ENCODE data around the gene IQGAP2. TPM values are rescaled to one million over a fixed set of nuclear protein-coding genes. Genes with fewer than 3 reads are reported as not detected.

The IQGAP2 gene
- total RNA-seq, 6 donors from 2014 or later: 24.3 to 57.6 (median 28.9) TPM

- DNase-seq (no peak), ATAC-seq (ENCODE audit: low FRiP score in 2 of 2) (no peak)
- Histone ChIP-seq H3K27ac (no peak overlapping the region), H3K4me3 (no peak overlapping the region), H3K36me3 (peaks cover 0 to 9% (median 0%) of the 10 kb centered on the region in 4 donors), H3K9me3 (no peaks in the 10 kb centered on the region), H3K27me3 (no peaks in the 10 kb centered on the region), H3K4me1 (no peaks in the 10 kb centered on the region)
- TF ChIP-seq, protein P1, sequence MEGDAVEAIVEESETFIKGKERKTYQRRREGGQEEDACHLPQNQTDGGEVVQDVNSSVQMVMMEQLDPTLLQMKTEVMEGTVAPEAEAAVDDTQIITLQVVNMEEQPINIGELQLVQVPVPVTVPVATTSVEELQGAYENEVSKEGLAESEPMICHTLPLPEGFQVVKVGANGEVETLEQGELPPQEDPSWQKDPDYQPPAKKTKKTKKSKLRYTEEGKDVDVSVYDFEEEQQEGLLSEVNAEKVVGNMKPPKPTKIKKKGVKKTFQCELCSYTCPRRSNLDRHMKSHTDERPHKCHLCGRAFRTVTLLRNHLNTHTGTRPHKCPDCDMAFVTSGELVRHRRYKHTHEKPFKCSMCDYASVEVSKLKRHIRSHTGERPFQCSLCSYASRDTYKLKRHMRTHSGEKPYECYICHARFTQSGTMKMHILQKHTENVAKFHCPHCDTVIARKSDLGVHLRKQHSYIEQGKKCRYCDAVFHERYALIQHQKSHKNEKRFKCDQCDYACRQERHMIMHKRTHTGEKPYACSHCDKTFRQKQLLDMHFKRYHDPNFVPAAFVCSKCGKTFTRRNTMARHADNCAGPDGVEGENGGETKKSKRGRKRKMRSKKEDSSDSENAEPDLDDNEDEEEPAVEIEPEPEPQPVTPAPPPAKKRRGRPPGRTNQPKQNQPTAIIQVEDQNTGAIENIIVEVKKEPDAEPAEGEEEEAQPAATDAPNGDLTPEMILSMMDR (IDR thresholded peaks at IDR 0.05): no peak
- TF ChIP-seq POLR2AphosphoS5 (IDR thresholded peaks at IDR 0.05): no peak
- TF ChIP-seq POLR2A (IDR thresholded peaks at IDR 0.05): no peak
- 50 to 70% methylated on average over 6 of the region's 6 CpGs for WGBS, 2 donors
These were observed 254.7 kb downstream of the IQGAP2 start for GRCh38 chr5:76657683-76658311.

DNA sequence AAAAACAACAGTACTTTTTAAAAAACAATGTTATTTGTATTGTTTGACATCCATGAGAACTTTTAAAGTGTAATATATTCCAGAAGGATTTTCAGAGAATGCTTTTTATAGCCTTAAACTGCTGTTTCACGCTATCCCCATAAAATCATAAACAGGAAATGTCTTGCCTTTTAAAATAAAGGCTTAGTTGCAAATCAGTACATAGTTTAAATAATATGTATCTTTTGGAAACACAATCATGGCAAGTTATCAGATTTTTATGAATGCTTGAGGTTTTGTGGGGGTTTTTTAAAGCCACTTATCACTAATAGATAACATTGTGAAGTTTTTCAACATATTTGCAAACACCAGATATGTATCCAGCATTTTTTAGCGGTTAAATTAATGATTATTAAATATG, 257.3 kb downstream of the IQGAP2 start:
- DNase-seq: no peak
- TF ChIP-seq POLR2A (IDR thresholded peaks at IDR 0.05) (no peak), EP300 (IDR thresholded peaks at IDR 0.05) (no peak), POLR2AphosphoS5 (IDR thresholded peaks at IDR 0.05) (no peak)
- TF ChIP-seq, protein P1 (IDR thresholded peaks at IDR 0.05): no peak
- no peaks in the 10 kb centered on the region for H3K27me3 ChIP-seq
- H3K9me3 ChIP-seq: no peaks in the 10 kb centered on the region
- WGBS, 2 donors: 53 to 68% methylated on average over 2 of the region's 2 CpGs
- H3K4me1 ChIP-seq: no peaks in the 10 kb centered on the region
- ATAC-seq (ENCODE audit: low FRiP score in 2 of 2): no peak
- peaks cover 0 to 6% (median 0%) of the 10 kb centered on the region in 4 donors for H3K36me3 ChIP-seq
- H3K4me3 ChIP-seq: no peak overlapping the region
- H3K27ac ChIP-seq: no peak overlapping the region

GRCh38 chr5:76662521-76662920, 259.4 kb downstream of the IQGAP2 start:
- no peak overlapping the region for H3K27ac ChIP-seq
- no peaks in the 10 kb centered on the region for H3K4me1 ChIP-seq
- no peak overlapping the region for H3K4me3 ChIP-seq
- TF ChIP-seq POLR2A (IDR thresholded peaks at IDR 0.05): no peak
- TF ChIP-seq, protein P1 (IDR thresholded peaks at IDR 0.05): no peak
- no peak for TF ChIP-seq POLR2AphosphoS5 (IDR thresholded peaks at IDR 0.05)
- TF ChIP-seq EP300 (IDR thresholded peaks at IDR 0.05): no peak
- peaks cover 0 to 6% (median 0%) of the 10 kb centered on the region in 4 donors for H3K36me3 ChIP-seq
- ATAC-seq (ENCODE audit: low FRiP score in 2 of 2): no peak
- DNase-seq: no peak
- no peaks in the 10 kb centered on the region for H3K9me3 ChIP-seq
- WGBS, 2 donors: 86 to 88% methylated on average over 5 of the region's 5 CpGs
- H3K27me3 ChIP-seq: no peaks in the 10 kb centered on the region

DNA sequence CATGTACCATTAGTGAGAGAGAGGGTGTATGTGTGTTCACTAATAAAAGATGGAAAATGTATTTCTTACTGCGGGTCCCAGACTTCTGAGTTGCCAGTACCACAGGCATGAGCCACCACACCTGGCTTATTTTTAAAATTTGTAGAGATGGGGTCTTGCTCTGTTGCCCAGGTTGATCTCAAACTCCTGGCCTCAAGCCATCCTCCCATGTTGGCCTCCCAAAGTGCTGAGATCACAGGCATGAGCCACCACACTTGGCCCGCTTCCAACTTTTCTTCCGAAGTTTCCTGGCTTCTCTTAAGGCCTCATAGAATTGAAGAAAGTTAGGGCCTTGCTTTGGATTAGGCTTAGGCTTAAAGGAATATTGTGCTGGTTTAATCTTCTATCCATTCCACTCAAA, 260.5 kb downstream of the IQGAP2 start:
- ATAC-seq (ENCODE audit: low FRiP score in 2 of 2): no peak
- no peak overlapping the region for H3K27ac ChIP-seq
- H3K9me3 ChIP-seq: no peaks in the 10 kb centered on the region
- no peaks in the 10 kb centered on the region for H3K27me3 ChIP-seq
- 68 to 83% methylated on average over 3 of the region's 3 CpGs for WGBS, 2 donors
- no peak for TF ChIP-seq POLR2AphosphoS5 (IDR thresholded peaks at IDR 0.05)
- TF ChIP-seq, protein P1 (IDR thresholded peaks at IDR 0.05): no peak
- no peak for TF ChIP-seq POLR2A (IDR thresholded peaks at IDR 0.05)
- TF ChIP-seq EP300 (IDR thresholded peaks at IDR 0.05): no peak
- no peak for DNase-seq
- H3K36me3 ChIP-seq: peaks cover 0 to 6% (median 0%) of the 10 kb centered on the region in 4 donors
- no peaks in the 10 kb centered on the region for H3K4me1 ChIP-seq
- no peak overlapping the region for H3K4me3 ChIP-seq

- Histone ChIP-seq H3K9me3 (no peaks in the 10 kb centered on the region), H3K36me3 (peaks cover 0 to 6% (median 0%) of the 10 kb centered on the region in 4 donors), H3K27me3 (no peaks in the 10 kb centered on the region), H3K4me3 (no peak overlapping the region), H3K27ac (no peak overlapping the region), H3K4me1 (no peaks in the 10 kb centered on the region)
- DNase-seq (no peak), ATAC-seq (ENCODE audit: low FRiP score in 2 of 2) (no peak)
- 90 to 92% methylated on average over 6 of the region's 6 CpGs for WGBS, 2 donors
- TF ChIP-seq POLR2A (IDR thresholded peaks at IDR 0.05): no peak
- TF ChIP-seq EP300 (IDR thresholded peaks at IDR 0.05): no peak
- no peak for TF ChIP-seq POLR2AphosphoS5 (IDR thresholded peaks at IDR 0.05)
- TF ChIP-seq, protein P1 (IDR thresholded peaks at IDR 0.05): no peak
These were observed 261.0 kb downstream of the IQGAP2 start for GRCh38 chr5:76664079-76664478.
